Hepatocyte (in vitro differentiated cells): Measurements from ENCODE around the gene TTBK2.

Experiments
- EZH2phosphoT487 ChIP-seq: fragments of 200-600 bp; sonication (generic); IDR thresholded peaks from one replicate; pipeline ENCODE4 v1.6.1; 2018; ENCODE audit warnings: antibody characterized with exemption, mild to moderate bottlenecking, low read depth, moderate library complexity; ENCODE audit not compliant: unreplicated experiment, severe bottlenecking
- TF ChIP-seq, protein P1 (sequence below): fragments of 200-600 bp; sonication (generic); IDR thresholded peaks from 2 replicates; pipeline ENCODE4 v1.5.1; 2016; ENCODE audit warnings: antibody characterized with exemption, mild to moderate bottlenecking; ENCODE audit not compliant: poor library complexity

DNA sequence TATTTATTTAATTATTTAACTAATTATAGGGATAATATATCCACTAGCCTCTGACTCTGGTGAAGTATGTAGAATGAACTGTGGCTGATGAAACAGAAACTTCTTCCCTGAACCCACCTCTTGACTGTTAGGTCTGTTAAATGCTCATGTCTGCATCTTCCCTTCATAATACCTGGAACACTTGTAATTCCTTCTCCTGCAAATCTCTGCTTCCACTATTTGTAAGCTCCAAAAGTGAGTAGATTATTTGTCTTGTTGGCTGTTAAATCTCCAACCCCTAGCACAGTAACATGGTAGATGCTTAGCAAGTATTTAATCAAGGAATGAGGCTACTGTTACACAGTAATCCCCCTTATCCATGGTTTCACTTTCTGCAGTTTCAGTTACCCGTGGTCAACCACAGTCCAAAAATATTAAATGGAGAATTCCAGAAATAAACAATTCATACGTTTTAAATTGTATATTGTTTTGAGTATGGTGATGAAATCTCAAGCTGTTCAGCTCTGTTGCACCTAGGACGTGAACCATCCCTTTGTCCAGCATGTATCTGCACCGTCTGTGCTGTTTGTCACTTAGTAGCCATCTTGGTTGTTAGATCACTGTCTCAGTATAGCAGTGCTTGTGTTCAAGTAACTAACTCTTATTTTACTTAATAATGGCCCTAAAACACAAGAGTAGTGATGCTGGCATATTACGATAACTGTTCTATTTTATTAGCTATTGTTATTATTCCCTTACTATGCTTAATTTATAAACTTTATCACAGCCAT is 5.7 kb downstream of the TTBK2 start:
- TF ChIP-seq EZH2phosphoT487: no peak
- TF ChIP-seq, protein P1, sequence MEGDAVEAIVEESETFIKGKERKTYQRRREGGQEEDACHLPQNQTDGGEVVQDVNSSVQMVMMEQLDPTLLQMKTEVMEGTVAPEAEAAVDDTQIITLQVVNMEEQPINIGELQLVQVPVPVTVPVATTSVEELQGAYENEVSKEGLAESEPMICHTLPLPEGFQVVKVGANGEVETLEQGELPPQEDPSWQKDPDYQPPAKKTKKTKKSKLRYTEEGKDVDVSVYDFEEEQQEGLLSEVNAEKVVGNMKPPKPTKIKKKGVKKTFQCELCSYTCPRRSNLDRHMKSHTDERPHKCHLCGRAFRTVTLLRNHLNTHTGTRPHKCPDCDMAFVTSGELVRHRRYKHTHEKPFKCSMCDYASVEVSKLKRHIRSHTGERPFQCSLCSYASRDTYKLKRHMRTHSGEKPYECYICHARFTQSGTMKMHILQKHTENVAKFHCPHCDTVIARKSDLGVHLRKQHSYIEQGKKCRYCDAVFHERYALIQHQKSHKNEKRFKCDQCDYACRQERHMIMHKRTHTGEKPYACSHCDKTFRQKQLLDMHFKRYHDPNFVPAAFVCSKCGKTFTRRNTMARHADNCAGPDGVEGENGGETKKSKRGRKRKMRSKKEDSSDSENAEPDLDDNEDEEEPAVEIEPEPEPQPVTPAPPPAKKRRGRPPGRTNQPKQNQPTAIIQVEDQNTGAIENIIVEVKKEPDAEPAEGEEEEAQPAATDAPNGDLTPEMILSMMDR: no peak
